ENCODE results near the gene EMP2. TPM values are rescaled to one million over a fixed set of nuclear protein-coding genes. Genes with fewer than 3 reads are reported as not detected.

EMP2 gene
- polyA plus RNA-seq, 3 donors = not detected

GRCh38 chr16:10490141-10490540, 90.3 kb downstream of the EMP2 start:
- WGBS (ENCODE audit: insufficient coverage) = no CpG with 5 or more reads among the region's 1 CpG
- no peaks in the 10 kb centered on the region for H3K27me3 Mint-ChIP-seq (ENCODE audit: low read depth in 3 of 3)
- H3K9me3 ChIP-seq (replicated peaks in 1 of 2; ENCODE audit: control insufficient read depth in 1 of 2, insufficient read depth in 1 of 2, low read length in 2 of 2) = peaks cover 37 to 40% of the 10 kb centered on the region in 2 donors
- H3K27ac ChIP-seq (ENCODE audit: low read depth in 1 of 2, low read length in 2 of 2) = no peak overlapping the region
- no peak overlapping the region for H3K9ac ChIP-seq (ENCODE audit: insufficient read depth, low read length, poor library complexity, severe bottlenecking)
- no peaks in the 10 kb centered on the region for H3K79me2 ChIP-seq (ENCODE audit: insufficient read depth, low read length)
- H3K4me2 ChIP-seq (replicated peaks; ENCODE audit: extremely low read depth, low read length, poor library complexity, severe bottlenecking) = no peak overlapping the region
- H2AFZ ChIP-seq (ENCODE audit: insufficient read depth, low read depth, low read length, poor library complexity, severe bottlenecking) = no peak overlapping the region
- no peaks in the 10 kb centered on the region for H3K36me3 ChIP-seq (replicated peaks in 1 of 2; ENCODE audit: control insufficient read depth in 1 of 2, insufficient read depth in 2 of 2, low read length in 2 of 2)
- intact Hi-C loops (cut with micrococcal nuclease) = no loop called here
- no peaks in the 10 kb centered on the region for H4K20me1 ChIP-seq (ENCODE audit: insufficient read depth, low read length)
- no peak for TF ChIP-seq CTCF (IDR thresholded peaks at IDR 0.05)
- no peak for DNase-seq
- no peaks in the 10 kb centered on the region for H3K4me1 Mint-ChIP-seq
- no peak overlapping the region for H3K4me3 ChIP-seq (replicated peaks in 1 of 3; ENCODE audit: low read depth in 2 of 3, low read length in 3 of 3)
- no peaks in the 10 kb centered on the region for H3K27me3 ChIP-seq (ENCODE audit: control insufficient read depth in 2 of 2, insufficient read depth in 2 of 2, low read length in 2 of 2)
- peaks cover 32 to 55% (median 40%) of the 10 kb centered on the region in 7 donors for H3K9me3 Mint-ChIP-seq
- no peak overlapping the region for H3K27ac Mint-ChIP-seq
- no peaks in the 10 kb centered on the region for H3K4me1 ChIP-seq (ENCODE audit: control insufficient read depth in 1 of 2, insufficient read depth in 2 of 2, low read length in 2 of 2)
- no peak overlapping the region for H3K4me3 Mint-ChIP-seq
- no peaks in the 10 kb centered on the region for H3K36me3 Mint-ChIP-seq

DNA sequence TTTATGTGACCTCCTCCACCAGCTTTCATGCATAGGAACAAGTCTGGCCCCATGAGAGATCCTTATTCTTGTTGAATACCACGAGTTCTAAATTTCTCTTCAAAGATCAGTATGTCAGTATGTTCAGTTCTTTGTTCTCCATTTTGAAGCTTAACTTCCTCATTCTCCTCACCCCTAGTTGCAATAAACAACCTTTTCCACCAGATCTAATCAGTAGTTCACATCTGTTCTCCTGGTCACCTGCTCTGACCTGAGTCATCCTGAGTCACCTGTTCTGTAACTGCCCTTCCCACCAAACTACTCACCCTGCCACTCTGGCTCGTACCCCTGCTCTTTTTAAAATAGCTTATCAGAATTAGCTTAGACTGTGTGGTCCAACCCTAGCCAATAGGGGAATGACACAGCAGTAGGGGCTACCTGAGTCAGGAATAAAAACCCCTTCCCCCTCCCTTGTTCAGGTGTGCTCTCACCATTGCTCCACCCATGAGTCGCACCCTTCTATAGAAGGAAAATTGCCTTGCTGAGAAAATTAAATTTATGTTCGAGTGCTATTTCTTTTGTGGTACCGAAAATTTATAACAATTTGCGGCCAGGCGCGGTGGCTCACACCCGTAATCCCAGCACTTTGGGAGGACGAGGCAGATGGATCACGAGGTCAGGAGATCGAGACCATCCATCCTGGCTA, 94.6 kb downstream of the EMP2 start:
- no peaks in the 10 kb centered on the region for H3K4me1 Mint-ChIP-seq
- no peak overlapping the region for H2AFZ ChIP-seq (ENCODE audit: insufficient read depth, low read depth, low read length, poor library complexity, severe bottlenecking)
- TF ChIP-seq CTCF (IDR thresholded peaks at IDR 0.05) = no peak
- H3K79me2 ChIP-seq (ENCODE audit: insufficient read depth, low read length) = no peaks in the 10 kb centered on the region
- no peak overlapping the region for H3K4me2 ChIP-seq (replicated peaks; ENCODE audit: extremely low read depth, low read length, poor library complexity, severe bottlenecking)
- H3K4me3 Mint-ChIP-seq = no peak overlapping the region
- DNase-seq = no peak
- no peak overlapping the region for H3K4me3 ChIP-seq (replicated peaks in 1 of 3; ENCODE audit: low read depth in 2 of 3, low read length in 3 of 3)
- H3K9ac ChIP-seq (ENCODE audit: insufficient read depth, low read length, poor library complexity, severe bottlenecking) = no peak overlapping the region
- H3K27ac Mint-ChIP-seq = no peak overlapping the region
- intact Hi-C loops (cut with micrococcal nuclease) = no loop called here
- no peaks in the 10 kb centered on the region for H3K27me3 Mint-ChIP-seq (ENCODE audit: low read depth in 3 of 3)
- no peaks in the 10 kb centered on the region for H3K27me3 ChIP-seq (ENCODE audit: control insufficient read depth in 2 of 2, insufficient read depth in 2 of 2, low read length in 2 of 2)
- H3K36me3 ChIP-seq (replicated peaks in 1 of 2; ENCODE audit: control insufficient read depth in 1 of 2, insufficient read depth in 2 of 2, low read length in 2 of 2) = peaks cover 0 to 7% of the 10 kb centered on the region in 2 donors
- H3K9me3 ChIP-seq (replicated peaks in 1 of 2; ENCODE audit: control insufficient read depth in 1 of 2, insufficient read depth in 1 of 2, low read length in 2 of 2) = peaks cover 32 to 34% of the 10 kb centered on the region in 2 donors
- peaks cover 5 to 12% of the 10 kb centered on the region in 2 donors for H3K36me3 Mint-ChIP-seq
- H3K27ac ChIP-seq (ENCODE audit: low read depth in 1 of 2, low read length in 2 of 2) = no peak overlapping the region
- peaks cover 24 to 49% (median 36%) of the 10 kb centered on the region in 7 donors for H3K9me3 Mint-ChIP-seq
- H4K20me1 ChIP-seq (ENCODE audit: insufficient read depth, low read length) = no peaks in the 10 kb centered on the region
- no peaks in the 10 kb centered on the region for H3K4me1 ChIP-seq (ENCODE audit: control insufficient read depth in 1 of 2, insufficient read depth in 2 of 2, low read length in 2 of 2)
- WGBS (ENCODE audit: insufficient coverage) = 85% methylated on average over 10 of the region's 12 CpGs
